ENCODE results near the gene S100A9. TPM values are rescaled to one million over a fixed set of nuclear protein-coding genes. Genes with fewer than 3 reads are reported as not detected.
"Not testable (repeated sequence)": the region's sequence is repeated elsewhere in the genome, so short reads cannot be mapped to it uniquely, and the experiment has no call there.

S100A9 gene
- total RNA-seq, 2 experiments from 2014 or later, result 35.3 to 43.6 TPM

DNA sequence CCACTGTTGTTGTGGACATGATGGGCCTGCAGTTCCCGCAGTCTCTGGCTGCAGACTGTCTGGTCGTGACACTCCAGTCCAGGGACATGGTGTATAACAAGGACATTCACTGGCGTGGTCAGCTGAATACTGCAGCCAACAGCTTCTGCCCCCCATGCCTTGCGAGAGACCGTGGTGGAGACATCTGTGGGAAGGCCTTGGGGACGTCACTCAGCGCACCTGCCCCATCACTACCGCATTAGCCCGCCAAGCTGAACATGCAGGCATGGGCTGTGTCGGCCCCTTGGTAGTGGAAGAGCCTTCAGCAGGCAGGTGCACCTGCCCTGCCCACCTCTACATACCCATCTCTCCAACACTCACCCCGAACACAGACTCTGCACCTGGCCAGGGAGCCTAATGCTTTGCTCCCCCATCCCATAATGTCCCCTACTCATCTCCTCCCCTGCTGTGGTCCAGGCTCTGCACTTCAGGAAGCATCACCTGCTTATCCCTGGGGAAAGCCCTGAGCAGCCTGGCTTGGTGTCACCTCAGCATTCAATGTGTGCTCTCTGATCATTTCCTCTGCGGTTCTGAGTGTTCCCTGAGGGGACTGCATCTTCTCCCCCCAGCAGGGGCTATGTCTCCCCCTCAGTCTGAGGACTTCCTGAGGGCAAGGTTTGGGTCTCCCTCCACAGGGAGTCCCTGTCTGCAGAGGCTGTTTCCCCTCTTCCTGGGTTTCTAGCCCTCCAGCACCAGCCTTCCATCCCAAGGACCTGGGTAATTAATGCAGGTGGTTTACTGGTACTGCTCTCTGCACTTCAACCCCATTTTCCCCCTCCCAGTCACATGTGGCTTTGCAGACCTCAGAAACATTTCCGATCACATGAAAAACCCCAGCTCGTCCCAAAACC is 12.2 kb upstream of the S100A9 start:
- ATAC-seq (ENCODE audit: poor library complexity) (peak; percentile 32), DNase-seq (peak in 3 of 14 experiments; percentile 19 to 36 (median 32))
- H3K36me3 Mint-ChIP-seq (ENCODE audit: low read depth), result no peaks in the 10 kb centered on the region
- no peak overlapping the region for H3K4me3 ChIP-seq (ENCODE audit: low read length)
- peak overlapping the region; percentile 62 for H3K4me3 Mint-ChIP-seq
- POLR2A ChIA-PET, result no interaction called here
- H3K27me3 ChIP-seq (ENCODE audit: control insufficient read depth in 1 of 2, insufficient read depth in 2 of 2, low read length in 2 of 2), result peaks cover 0 to 9% of the 10 kb centered on the region in 2 experiments
- no peaks in the 10 kb centered on the region for H3K36me3 ChIP-seq (ENCODE audit: insufficient read depth, low read length)
- CTCF ChIA-PET, result no interaction called here
- no peak overlapping the region for H3K27ac ChIP-seq (ENCODE audit: low read depth in 1 of 2, low read length in 2 of 2)
- no peaks in the 10 kb centered on the region for H3K9me3 Mint-ChIP-seq
- intact Hi-C loops (cut with DNase I, micrococcal nuclease), result no loop called here
- H3K4me1 Mint-ChIP-seq (ENCODE audit: low read depth), result peaks cover 52% of the 10 kb centered on the region
- TF ChIP-seq, protein P1, sequence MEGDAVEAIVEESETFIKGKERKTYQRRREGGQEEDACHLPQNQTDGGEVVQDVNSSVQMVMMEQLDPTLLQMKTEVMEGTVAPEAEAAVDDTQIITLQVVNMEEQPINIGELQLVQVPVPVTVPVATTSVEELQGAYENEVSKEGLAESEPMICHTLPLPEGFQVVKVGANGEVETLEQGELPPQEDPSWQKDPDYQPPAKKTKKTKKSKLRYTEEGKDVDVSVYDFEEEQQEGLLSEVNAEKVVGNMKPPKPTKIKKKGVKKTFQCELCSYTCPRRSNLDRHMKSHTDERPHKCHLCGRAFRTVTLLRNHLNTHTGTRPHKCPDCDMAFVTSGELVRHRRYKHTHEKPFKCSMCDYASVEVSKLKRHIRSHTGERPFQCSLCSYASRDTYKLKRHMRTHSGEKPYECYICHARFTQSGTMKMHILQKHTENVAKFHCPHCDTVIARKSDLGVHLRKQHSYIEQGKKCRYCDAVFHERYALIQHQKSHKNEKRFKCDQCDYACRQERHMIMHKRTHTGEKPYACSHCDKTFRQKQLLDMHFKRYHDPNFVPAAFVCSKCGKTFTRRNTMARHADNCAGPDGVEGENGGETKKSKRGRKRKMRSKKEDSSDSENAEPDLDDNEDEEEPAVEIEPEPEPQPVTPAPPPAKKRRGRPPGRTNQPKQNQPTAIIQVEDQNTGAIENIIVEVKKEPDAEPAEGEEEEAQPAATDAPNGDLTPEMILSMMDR (IDR thresholded peaks at IDR 0.05), result no peak
- H3K27me3 Mint-ChIP-seq, result peaks cover 27% of the 10 kb centered on the region
- peaks cover 25% of the 10 kb centered on the region for H3K4me1 ChIP-seq (ENCODE audit: insufficient read depth, low read length)
- no peaks in the 10 kb centered on the region for H3K9me3 ChIP-seq (ENCODE audit: control insufficient read depth in 1 of 2, insufficient read depth in 1 of 2, low read length in 2 of 2)
- peak overlapping the region; percentile 19 for H3K27ac Mint-ChIP-seq

DNA sequence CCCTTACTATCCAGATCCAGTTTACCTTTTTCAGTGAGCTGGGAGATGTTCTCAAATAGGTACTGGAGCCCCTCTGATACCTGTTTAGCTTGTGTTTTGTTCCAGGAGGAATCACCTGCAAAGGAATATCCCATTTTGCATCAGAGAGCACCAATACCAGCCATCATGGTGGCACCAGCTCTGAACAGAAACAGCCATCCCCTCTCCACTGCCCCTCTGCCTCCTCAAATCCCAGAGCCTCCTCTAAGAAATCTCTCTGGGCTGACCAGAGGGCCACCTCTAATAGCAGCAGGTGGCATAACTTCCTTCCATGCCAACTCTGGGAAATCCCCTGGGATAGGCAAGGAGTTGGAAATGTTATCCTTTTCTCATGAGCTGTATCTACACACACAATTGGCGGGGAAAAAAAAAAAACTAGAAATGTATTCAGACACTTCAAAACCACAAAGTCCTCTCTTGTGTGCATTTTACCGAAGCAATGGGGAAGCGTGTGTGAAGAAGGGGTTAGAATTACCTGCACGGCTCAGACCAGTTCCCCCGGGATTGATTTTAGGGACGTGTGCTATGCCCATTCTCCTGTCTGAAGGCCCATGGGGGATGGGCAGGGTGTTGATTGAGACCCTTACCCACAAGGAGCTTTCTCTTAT is 11.5 kb upstream of the S100A9 start:
- Histone ChIP-seq H3K27me3 (ENCODE audit: control insufficient read depth in 1 of 2, insufficient read depth in 2 of 2, low read length in 2 of 2) (peaks cover 3 to 9% of the 10 kb centered on the region in 2 experiments), H3K36me3 (ENCODE audit: insufficient read depth, low read length) (no peaks in the 10 kb centered on the region), H3K27ac (ENCODE audit: low read depth in 1 of 2, low read length in 2 of 2) (no peak overlapping the region), H3K9me3 (ENCODE audit: control insufficient read depth in 1 of 2, insufficient read depth in 1 of 2, low read length in 2 of 2) (no peaks in the 10 kb centered on the region), H3K4me3 (ENCODE audit: low read length) (no peak overlapping the region), H3K4me1 (ENCODE audit: insufficient read depth, low read length) (peaks cover 25% of the 10 kb centered on the region)
- peak; percentile 26 for ATAC-seq (ENCODE audit: poor library complexity)
- ChIA-PET CTCF (no interaction called here), POLR2A (no interaction called here)
- intact Hi-C loops (cut with DNase I, micrococcal nuclease), result no loop called here
- peak overlapping the region; percentile 19 for H3K27ac Mint-ChIP-seq
- H3K36me3 Mint-ChIP-seq (ENCODE audit: low read depth), result no peaks in the 10 kb centered on the region
- H3K9me3 Mint-ChIP-seq, result no peaks in the 10 kb centered on the region
- peaks cover 32% of the 10 kb centered on the region for H3K27me3 Mint-ChIP-seq
- no peak for DNase-seq
- TF ChIP-seq, protein P1 (IDR thresholded peaks at IDR 0.05), result no peak
- peak overlapping the region; percentile 62 for H3K4me3 Mint-ChIP-seq
- H3K4me1 Mint-ChIP-seq (ENCODE audit: low read depth), result peaks cover 45% of the 10 kb centered on the region

DNA sequence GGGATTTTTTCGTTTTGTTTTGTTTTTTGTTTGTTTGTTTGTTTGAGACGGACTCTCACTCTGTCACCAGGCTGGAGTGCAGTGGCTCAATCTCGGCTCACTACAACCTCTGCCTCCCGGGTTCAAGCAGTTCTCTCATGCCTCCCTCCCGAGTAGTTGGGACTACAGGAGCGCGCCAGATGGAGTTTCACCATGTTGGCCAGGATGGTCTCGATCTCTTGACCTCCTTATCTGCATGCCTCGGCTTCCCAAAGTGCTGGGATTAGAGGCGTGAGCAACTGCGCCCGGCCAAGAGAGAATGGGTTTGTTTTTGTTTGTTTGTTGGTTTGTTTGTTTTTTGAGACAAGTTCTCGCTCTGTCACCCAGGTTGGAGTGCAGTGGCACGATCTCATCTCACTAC is 10.6 kb upstream of the S100A9 start:
- H3K4me3 ChIP-seq (ENCODE audit: low read length); H3K36me3 ChIP-seq (ENCODE audit: insufficient read depth, low read length); H3K4me3 Mint-ChIP-seq; H3K9me3 ChIP-seq (ENCODE audit: control insufficient read depth in 1 of 2, insufficient read depth in 1 of 2, low read length in 2 of 2); H3K27ac Mint-ChIP-seq; CTCF ChIA-PET; intact Hi-C loops (cut with DNase I, micrococcal nuclease); H3K9me3 Mint-ChIP-seq; H3K27ac ChIP-seq (ENCODE audit: low read depth in 1 of 2, low read length in 2 of 2); ATAC-seq (ENCODE audit: poor library complexity); H3K27me3 ChIP-seq (ENCODE audit: control insufficient read depth in 1 of 2, insufficient read depth in 2 of 2, low read length in 2 of 2); POLR2A ChIA-PET; H3K36me3 Mint-ChIP-seq (ENCODE audit: low read depth); DNase-seq: not testable (repeated sequence)
- H3K27me3 Mint-ChIP-seq, result peaks cover 36% of the 10 kb centered on the region
- H3K4me1 ChIP-seq (ENCODE audit: insufficient read depth, low read length), result peaks cover 25% of the 10 kb centered on the region
- H3K4me1 Mint-ChIP-seq (ENCODE audit: low read depth), result peaks cover 44% of the 10 kb centered on the region
